ENCODE results near the gene SIPA1L3.

The SIPA1L3 gene

DNA sequence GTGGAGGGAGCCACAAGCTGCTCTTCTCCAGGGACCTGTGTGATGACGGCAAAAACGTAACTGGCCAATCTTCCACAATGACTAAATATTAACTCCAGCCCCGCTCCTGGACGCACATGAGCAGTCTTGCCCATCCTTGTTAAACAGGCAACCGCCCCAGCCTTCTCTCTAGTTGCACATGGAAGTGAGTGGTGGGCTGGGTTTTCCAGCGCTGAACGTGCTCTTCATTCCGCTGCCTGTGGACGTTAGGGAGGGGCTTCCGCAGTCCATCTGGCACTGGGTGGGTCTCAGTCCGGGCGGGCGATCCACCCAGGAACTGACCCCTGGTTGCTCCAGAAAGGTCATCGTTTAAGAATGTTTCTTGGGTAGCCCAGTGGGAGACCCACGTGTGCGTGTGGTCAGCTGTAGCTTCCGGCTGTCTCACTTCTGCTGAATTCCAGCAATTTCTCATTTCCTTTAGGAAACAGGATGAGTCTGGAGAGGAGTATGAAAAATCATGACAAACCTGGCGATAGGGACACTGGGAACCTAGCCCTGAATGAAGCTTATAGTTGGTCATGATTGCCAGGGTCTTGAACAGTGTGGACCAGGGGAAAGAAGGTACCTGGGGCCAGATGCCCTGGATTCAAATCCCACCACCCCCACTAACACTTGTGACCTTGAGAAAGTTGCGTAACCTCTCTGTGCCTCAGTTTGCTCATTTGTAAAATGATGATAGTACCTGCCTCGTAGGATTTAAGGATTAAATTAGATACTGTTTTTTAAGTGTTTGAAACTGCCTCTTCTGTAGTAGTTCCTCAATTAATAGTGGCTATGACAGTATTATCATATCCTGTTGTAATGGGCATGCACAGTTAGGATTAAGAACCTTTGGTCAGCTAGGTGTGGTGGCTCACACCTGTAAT is 92.6 kb downstream of the SIPA1L3 start:
- no peak for DNase-seq (ENCODE audit: low read depth)

DNA sequence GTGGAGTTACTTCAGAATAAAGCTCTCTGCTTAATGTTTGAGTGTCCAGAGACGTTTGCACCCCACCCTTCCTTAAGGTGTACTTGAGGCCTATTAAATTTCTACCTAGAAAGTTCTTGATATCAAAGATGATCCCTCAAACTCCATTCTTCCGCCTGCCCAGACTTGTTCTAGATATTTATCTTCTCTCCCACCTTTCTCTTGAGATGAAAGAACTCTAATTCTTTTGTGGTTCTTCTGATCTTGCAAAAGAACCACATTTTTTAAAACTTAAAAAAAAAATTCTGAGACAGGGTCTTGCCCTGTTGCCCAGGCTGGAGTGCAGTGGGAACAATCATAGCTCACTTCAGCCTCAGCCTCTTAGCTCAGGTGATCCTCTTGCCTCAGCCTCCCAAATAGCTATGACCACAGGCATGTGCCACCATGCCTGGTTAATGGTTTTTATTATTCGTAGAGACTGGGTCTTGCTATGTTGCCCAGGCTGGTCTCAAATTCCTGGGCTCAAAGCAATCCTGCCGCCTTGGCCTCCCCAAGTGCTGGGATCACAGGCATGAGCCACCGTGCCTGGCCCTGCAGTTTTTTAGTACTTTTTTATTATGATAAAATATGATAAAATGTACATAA is 94.3 kb downstream of the SIPA1L3 start:
- no peak for DNase-seq (ENCODE audit: low read depth)

DNA sequence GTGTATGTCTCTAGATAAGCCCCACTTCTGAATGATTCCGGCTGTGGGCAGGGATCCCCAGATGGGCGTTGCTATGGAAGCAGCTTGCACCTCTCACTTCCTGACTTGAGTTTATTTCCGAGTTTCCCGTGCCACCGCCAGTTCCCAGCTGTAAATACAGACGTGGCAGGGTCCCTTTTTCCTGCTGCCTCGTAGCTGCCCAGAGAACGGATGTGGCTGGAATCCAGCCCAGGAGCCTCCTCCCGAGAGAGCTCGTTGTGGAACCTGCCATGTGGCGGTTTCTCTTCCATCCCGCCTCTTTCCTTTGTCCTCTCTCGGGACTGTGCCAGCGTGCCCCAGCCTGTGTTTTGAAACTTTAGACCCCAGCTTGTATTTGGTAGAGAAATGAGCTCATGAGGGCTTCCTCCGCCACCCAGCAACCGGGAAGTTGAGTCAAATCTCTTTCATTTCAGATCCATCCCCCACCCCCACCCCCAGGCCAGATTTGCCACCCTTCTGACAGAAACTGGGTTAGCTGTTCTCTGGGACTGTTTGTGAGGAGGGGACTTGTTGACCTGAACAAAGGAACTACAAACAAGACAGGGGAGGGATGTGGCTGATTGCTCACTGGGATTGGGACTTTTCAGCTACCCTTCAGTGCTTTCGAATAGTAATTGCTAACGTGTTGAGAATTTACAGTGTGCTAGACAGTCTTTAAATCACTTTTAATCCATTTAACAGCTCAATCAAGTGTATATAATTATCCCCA is 96.6 kb downstream of the SIPA1L3 start:
- DNase-seq (ENCODE audit: low read depth): no peak

DNA sequence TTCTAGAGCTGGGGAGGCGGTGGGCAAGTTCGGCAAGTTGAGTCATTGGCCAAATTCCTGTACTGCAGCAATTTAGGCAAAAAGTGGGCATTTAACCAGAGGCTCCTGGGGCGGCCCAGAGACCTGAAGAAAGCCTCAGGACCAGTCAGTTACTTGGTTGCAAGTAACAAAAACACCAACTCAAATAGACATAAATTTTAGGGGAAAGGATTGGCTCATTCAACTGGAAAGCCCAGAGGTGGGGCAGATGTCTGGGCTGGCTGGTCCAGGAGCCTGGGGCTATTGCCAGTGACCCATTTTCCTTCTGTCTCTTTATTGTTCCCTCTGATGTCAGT is 97.1 kb downstream of the SIPA1L3 start:
- no peak for DNase-seq (ENCODE audit: low read depth)

DNA sequence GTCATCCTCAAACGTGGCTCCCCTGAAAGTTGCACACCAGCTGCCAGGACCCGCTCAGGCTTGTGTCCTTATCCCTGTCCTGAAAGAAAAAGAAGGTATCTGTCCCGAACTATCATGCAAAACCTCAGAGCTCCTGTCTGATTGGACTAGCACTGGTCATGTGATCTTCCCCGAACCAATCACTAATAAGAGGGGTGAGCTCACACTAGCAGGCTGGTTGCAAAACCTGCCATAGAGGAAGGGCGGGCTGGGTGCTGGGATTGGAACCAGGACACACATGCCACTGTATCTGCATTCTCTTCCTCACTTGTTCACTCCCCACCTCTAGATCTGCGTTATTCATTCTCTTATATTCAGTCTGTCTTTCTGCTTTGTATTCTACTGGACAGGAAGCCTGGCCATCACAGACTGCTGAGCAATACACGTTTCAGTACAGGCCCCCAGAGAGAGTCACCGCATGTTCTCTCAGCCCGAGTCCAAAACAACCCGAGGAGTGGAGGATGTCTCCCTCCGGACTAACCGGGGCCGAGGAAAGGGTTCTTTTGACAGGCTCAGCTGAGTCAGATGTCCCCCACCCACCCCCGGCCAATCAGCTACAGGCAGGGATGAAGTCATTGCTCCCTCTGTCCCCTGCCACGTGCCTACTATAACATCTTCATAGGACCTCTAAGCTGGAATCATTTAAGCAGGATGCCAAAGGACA is 97.7 kb downstream of the SIPA1L3 start:
- no peak for DNase-seq (ENCODE audit: low read depth)

DNA sequence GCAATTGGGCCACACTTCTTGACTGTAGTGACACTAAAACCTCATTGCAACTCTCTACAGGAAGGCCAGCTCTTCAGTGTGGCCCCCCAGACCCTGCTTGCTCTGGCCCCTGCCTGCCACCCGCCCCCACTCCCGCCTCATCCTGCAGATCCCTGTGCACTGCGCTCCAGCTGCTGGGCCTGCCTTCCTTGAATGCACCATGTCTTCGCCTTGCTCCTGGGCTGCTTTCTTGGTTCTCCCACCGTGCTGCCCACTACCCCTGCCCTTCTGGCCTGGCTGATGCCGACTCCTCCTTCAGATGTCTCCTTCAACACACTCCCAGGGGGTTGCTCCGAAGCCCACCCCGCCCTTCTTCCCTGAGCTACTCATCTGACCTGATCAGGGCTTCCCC is 98.2 kb downstream of the SIPA1L3 start:
- no peak for DNase-seq (ENCODE audit: low read depth)

DNA sequence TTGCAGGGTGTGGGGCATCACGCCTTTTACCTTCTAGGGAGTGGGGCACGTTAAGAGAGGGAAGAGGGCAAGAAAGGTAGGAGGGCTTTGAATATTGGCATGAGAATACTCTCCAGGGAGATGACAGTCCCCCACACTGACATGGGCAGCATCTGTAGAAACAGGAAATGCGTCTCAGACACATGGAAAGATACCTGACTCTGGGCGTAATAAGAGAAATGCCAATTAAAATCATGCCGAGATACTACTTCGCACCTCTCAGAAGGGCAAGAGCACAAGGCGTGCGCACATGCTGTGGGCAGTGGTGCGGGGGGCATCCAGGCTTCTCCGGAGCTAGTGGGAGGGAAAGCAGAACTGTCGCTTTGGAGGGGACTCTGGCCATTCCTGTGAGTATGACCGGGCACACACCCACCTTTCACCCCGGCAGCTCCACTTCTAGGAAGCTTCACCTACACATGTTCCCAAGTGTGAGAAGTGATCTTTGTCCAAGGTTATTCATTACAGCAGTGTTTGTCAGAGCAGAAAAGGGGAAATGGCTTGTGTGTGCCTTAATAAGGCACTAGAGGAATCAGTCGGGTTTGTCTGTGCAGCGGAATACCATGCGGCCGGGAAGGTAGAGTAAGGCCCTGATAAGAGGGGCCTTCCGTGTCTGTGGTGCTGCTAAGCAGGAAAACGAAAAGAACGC is 99.5 kb downstream of the SIPA1L3 start:
- no peak for DNase-seq (ENCODE audit: low read depth)

DNA sequence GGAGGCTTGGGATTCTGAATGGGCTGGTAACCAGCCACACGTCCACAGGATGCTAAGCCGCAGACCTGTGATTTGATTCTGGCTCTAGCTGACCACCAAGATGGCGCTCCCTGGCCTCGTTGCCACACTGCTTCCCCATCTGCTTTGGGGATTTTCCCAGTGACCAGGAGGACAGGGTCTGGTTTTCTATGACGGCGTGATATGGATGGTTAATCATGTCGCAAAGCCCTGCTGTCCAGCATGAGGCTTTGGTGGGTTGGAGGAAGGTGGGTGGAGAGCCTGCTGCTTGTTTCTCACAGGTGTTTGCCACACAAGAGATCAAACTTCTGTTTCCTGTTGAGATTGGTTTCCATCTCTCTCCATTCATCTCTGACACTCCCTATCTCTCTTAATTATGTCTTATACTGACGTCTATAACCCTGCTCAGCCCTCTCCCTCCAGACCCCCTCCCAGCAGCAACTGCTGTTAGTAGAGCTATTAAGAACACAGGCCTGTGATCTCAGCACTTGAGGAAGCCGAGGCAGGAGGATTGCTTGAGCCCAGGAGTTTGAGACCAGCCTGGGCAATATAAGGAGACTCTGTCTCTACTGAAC is 102.7 kb downstream of the SIPA1L3 start:
- no peak for DNase-seq (ENCODE audit: low read depth)

DNA sequence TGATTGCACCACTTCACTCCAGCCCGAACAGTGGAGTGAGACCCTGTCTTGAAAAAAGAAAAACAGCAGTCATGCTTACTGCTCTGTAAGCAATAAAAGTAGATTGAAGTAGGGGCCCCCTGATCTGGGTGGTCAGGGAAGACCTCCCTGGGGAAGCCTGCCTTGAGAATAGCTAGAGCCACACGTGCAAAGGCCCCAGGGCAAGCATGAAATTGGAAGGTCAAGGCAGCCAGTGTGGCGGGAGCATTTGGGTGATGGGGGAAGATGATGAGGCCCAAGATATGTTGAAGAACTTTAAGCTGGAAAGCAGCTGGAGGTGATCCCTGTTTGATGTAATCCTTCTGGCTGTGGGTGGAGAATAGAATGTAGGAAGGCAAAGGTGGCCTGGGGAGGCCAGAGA is 104.4 kb downstream of the SIPA1L3 start:
- DNase-seq (ENCODE audit: low read depth): no peak

DNA sequence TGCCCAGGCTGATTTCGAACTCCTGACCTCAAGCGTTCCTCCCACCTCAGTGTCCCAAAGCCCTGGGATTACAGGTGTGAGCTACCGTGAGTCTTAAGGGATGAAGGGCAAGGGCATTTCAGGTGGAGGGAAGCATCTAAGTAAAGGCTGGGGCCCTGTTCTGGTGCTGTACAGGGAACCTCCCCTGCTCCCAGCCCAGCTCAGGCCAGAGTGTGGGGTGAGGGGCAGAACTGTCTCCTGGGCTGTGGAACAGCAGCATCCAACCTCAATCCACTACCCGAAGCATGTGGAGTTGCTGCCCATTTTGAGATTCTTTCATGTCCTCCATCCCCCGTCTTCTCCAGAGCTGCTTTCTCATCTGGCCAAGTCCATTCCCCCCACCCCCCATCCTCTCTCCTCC is 105.3 kb downstream of the SIPA1L3 start:
- DNase-seq (ENCODE audit: low read depth): no peak

DNA sequence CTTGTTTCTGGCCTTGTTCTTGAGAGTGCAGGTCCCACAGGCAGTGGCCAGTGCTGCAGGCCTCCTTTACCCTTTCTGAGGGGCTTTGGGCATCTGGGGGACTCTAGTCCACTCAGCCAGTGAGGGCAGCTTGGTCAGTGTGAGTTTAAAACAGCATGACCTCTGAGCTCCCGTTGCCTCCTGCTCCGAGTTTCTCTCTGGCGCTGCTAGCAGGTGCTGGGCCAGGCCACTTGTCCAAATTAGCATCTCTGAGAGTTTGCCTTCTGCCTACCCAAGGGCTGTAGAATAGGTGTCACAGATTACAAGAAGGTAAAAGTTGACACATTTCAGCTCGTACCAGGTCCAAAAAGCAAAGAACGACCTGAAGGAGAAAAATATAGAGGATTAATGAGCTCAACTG is 105.9 kb downstream of the SIPA1L3 start:
- DNase-seq (ENCODE audit: low read depth): no peak

DNA sequence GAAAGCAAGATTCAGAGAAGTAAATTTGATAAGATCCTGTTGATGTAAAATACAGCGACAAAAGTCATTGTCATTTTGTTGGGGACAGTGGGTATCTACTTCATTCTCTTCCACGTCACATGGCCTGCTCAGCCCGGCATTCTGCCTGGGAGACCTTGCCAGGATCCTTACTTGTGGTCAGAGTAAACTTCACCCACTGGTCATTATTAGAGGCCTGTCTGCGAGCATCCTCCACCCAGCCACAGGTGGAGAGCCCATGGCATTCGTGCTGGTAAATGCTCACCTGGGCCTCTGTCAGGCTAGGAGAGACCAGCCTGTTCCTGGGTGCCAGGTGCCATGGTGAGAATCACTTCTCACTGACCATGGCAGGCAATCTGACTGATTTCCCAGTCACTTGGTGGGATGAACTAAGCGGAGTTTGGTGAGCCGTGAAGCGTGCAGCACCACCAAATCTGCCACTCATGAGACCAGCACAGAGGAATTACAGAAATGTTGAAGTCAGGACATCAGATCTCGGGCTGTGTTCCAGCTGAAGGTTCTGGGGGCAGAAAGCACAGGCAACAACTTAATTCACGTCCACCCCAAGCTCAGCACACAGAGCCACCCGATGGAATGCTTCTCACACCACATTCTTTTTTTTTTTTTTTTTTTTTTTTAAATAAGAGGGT is 107.0 kb downstream of the SIPA1L3 start:
- DNase-seq (ENCODE audit: low read depth): no peak

DNA sequence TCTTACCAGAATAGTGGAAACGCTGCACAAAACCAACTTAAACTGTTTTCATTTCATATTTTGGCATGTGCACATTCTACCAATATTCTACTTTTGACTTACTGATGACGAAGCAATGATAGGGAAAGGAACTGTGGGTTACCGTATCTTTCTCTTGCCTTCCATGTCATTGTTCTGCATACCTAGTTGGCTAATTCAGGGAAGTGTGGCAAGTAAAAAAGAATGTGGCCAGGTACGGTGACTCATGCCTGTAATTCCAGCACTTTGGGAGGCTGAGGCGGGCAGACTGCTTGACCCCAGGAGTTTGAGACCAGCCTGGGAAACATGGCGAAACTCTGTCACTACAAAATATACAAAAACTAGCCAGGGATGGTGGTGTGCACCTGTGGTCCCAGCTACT is 108.2 kb downstream of the SIPA1L3 start:
- no peak for DNase-seq (ENCODE audit: low read depth)

DNA sequence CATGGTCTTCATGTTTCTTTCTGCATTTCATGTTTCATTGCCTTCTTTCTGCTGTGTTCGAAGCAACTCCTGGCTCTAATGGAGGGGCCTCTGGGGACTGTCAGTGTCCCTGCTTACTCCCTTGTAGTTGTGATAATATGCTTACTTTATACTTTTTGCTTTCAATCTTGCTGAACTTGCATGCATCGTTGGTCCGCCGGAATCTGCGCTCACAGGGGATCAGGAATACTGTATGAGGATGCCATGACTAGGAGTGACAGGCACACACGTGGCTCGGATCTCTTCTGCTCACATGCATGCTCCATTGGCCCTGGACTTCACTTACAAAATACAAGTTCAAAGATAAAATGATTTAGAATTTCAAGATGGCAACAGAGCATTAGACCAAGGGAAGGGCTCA is 108.8 kb downstream of the SIPA1L3 start:
- no peak for DNase-seq (ENCODE audit: low read depth)

DNA sequence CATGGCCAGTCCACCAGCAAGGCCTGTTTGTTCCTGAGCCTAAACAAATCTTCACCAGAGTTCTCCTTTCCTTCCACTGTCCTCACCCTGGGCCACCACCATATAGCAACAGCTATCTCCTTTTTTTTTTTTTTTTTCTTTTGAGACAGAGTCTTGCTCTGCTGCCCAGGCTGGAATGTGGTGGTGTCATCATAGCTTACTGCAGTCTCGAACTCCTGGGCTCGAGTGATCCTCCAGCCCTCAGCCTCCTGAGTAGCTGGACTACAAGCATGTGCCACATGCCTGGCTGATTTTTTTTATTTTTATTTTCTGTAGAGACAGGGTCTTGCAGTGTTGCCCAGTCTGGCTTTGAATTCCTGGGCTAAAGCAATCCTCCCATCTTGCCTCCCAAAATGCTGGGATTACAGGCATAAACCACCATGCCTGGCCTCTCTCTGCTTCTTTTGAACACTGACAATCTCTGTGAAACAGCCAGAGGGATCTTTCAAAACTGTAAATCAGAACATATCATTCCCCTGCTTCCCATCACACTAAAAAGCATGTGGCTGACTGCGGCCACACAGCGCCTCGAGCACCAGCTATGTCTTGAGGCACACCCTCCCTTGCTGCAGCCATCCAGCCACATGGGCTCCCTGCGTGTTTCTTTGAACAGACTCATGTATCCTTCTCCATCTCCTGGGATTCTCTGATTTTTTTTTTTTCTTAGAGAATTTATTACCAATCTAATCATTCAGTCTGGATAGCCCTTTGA is 110.6 kb downstream of the SIPA1L3 start:
- DNase-seq (ENCODE audit: low read depth): no peak

DNA sequence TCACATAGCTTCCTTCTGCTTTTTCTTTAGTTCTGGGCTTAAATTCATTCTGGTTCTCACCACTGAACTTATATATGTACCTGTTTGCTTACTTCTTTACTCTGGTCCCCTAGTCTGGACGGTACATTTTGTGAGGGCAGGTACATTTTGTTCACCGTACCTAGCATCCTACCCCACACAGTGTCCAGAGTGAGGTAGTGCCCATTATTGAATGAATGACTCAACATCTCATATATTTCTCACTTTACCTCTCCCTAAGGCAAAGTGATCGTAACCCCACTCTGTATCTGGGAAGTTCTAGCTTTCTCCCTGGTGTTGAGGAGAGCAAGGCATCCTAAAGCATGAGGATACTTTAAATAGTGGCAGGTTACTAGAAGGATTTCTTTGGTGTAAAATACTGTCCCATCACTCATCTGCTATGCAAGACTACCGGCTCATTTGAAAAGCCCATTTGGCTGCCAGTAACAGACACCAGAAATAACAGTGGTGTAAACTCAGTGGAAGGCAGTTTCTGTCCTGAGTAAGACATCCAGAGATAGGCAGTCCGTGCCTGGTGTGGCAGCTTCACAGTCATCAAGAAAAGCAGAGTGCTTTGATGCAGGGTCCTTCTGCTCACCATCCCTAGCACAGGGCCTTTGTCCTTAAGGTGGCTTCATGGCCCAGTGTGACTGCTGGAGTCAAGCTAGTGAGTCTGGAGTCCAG is 111.8 kb downstream of the SIPA1L3 start:
- DNase-seq (ENCODE audit: low read depth): no peak

DNA sequence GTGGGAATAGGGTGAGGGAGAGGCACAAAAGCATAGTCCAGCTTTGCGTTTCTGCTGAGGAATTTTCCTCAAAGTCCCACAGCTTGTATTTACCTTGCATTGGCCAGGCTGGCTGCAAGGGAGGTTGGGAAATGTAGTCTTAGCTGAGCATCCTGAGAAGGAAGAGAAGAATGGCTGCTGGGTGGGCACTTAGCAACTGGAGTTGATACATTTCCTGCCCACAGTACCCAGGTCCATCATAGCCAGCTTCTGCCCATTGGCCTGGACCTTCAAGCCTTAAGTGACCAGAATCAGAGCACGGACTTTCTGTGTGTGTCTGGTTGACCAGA is 112.4 kb downstream of the SIPA1L3 start:
- no peak for DNase-seq (ENCODE audit: low read depth)

DNA sequence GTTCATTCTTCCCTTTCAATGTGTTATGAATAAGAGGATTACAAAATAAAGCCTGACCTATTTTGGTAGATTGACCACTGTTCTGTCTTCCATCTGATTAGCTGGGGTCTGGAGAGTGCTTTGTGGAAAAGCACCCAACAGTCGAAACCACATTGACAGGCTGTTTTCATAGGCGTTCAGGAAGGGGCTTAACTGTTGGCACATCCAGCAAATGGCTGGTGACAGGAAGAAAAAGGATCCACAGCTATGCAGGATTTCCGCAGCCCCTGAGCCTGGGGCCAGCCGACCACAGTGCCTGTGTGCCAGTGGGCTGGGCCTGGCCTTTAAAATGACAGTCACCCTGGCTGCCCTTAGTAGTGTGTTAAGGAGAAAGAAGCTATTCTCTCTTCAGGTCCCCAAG is 113.3 kb downstream of the SIPA1L3 start:
- DNase-seq (ENCODE audit: low read depth): no peak

DNA sequence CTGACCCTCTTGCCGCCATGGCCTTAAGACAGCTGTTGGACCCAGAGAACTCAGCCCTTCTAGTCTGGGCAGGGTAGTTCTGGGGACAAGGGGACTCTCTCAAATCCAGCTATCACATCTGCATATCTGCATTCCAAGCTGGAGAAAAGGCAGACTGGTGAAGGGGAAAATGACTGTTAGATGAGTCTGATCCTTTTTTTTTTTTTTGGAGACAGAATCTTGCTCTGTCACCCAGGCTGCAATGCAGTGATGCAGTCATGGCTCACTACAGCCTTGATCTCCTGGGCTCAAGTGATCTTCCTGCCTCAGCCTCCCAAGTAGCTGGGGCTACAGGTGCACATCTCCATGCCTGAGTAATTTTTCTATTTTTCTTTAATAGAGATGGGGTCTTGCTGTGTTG is 114.3 kb downstream of the SIPA1L3 start:
- no peak for DNase-seq (ENCODE audit: low read depth)
